ENCODE measurements around the gene LIPG.
"Not testable (repeated sequence)": the region's sequence is repeated elsewhere in the genome, so short reads cannot be mapped to it uniquely, and the experiment has no call there.

Gene LIPG

GRCh38 chr18:49561289-49562193 lies at the start of gene LIPG:
Gene LIPG, plus strand, starts transcription at chr18:49562057. Its CDS starts 252 bp downstream, at chr18:49562309.
- DNase-seq, result no peak

DNA sequence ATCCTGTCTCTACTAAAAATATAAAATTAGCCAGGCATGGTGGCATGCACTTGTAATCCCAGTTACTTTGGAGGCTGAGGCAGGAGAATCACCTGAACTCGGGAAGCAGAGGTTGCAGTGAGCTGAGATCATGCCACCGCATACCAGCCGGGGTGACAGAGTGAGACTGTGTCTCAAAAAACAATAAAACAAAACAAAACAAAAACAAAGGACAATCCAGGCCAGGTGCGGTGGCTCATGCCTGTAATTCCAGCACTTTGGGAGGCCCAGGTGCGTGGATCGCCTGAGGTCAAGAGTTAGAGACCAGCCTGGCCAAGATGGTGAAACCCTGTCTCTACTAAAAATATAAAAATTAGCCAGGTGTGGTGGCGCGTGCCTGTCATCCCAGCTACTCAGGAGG lies 49.0 kb upstream of the LIPG start:
- DNase-seq, result not testable (repeated sequence)

DNA sequence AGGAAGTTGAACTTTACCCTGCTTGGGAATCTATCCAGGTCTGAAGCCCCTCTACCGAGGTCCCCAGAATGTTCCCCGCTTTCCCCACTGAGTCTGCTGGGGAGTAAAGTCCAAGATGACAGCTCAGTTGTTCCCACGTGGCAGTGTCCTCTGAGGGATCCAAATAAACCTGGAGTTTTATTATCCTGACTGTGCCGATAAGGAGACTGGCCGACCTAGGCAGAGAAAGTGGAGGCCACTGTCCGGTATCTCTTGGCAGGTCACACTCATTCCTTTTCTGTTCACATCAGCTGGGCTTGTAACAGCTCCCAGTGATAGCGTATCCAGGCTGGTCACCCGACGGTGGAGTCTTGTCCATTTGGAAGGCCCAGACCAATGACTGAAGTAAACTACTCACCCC lies 47.3 kb upstream of the LIPG start:
- DNase-seq, result no peak

DNA sequence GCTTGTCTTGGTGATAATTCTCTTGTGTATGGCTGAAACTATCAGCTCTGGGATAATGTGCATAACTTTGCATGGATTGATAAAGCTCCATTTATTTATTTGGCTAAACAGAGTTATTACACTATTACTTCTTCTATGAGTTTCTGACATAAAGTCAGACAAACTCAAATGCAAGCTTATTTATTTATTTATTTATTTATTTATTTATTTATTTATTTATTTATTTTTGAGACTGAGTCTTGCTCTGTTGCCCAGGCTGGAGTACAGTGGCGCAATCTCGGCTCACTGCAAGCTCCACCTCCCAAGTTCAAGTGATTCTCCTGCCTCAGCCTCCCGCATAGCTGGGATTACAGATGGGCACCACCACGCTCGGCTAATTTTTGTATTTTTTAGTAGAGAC lies 46.9 kb upstream of the LIPG start:
- not testable (repeated sequence) for DNase-seq

DNA sequence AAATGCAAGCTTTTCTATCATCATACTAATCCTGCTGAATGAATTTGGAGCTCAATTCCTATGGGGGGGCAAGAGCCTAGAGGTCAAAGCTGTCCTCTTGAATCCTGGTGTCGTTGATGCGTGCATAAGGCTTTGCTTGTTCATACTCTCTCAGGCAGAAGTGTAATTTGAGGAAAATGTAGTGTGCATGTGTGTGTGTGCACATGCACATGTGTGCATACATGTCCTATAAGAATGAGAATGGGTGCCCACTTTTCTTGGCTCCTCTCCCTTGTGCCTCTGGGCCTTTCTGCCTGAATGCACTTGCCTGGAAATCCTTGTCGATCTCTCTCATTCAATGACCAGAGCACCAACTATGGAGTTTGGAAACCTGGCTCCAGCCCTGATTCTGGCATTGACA lies 46.3 kb upstream of the LIPG start:
- no peak for DNase-seq

DNA sequence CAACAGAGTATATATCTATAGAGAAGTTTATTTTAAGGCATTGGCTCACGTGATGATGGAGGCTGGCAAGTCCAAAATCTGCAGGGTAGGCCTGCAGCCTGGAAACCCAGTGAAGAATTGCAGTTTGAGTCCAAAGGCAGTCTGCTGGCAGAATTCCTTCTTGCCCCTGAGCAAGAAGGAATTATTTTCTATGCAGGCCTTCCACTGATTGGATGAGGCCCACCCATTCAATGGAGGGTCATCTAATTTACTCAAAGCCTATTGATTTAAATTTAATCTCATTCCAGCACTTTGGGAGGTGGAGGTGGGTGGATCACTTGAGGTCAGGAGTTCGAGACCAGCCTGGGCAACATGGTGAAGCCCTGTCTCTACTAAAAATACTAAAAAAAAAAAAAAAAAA lies 44.4 kb upstream of the LIPG start:
- no peak for DNase-seq

- DNase-seq, result no peak
These were observed 42.5 kb upstream of the LIPG start for GRCh38 chr18:49519101-49519971.

- no peak for DNase-seq
These were observed 41.2 kb upstream of the LIPG start for GRCh38 chr18:49520661-49521145.

- DNase-seq, result no peak
These were observed 40.5 kb upstream of the LIPG start for GRCh38 chr18:49521216-49521835.

- DNase-seq, result not testable (repeated sequence)
These were observed 38.2 kb upstream of the LIPG start for GRCh38 chr18:49523580-49524093.

GRCh38 chr18:49524349-49524748 lies 37.5 kb upstream of the LIPG start:
- no peak for DNase-seq

GRCh38 chr18:49524951-49525350 lies 36.9 kb upstream of the LIPG start:
- DNase-seq, result no peak

- DNase-seq, result no peak
These were observed 35.9 kb upstream of the LIPG start for GRCh38 chr18:49525981-49526380.

DNA sequence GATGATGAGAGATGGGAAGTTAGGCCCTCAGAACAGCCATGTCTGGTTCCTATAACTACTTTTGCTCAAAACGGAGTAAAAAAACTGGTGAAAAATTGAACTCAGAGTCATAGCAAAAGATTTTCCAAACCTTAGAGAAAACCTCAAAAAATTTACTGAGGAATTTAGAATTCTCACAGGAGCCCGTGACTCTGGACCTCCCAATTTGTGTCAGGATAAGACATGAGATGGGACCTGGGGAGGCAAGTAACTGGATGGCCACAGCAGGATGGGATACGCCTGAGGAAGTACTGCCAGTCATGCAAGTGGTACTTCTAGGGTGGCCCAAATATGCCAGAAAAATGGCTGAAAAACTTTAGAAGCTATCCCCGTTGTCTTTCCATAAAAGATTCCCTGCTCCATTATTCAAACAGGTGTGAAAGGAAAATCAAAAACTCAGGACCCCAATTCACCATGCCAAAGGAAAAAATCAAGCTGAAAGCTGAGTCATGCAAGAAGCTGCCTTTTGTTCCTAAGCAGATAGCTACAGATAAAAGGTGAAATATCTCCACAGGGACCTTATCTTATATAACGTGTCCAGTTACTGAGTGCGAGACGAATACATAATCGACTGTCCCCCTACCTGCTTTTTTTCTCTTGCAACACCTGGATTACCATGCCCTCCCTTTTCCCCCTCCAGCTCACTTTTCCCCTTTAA lies 34.1 kb upstream of the LIPG start:
- DNase-seq, result no peak

- DNase-seq, result no peak
These were observed 32.3 kb upstream of the LIPG start for GRCh38 chr18:49529596-49529995.

DNA sequence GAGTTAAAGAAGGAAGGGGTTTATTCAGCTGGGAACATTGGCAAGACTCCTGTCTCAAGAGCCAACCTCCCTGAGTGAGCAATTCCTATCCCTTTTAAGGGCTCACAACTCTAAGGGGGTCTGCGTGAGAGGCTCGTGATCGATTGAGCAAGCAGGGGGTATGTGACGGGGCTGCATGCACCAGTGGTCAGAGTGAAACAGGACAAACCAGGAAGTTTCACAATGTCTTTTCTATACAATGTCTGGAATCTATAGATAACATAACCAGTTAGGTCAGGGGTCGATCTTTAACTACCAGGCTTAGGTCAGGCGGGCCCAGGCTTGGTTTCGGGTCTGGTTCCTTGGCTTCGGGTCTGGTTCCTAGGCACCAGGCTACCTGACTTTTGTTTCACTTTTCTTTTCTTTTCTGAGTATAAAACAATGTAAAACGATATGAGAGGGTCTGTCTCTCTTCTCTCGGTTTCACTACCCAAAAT lies 30.1 kb upstream of the LIPG start:
- no peak for DNase-seq

- DNase-seq, result no peak
These were observed 26.8 kb upstream of the LIPG start for GRCh38 chr18:49534846-49535601.

DNA sequence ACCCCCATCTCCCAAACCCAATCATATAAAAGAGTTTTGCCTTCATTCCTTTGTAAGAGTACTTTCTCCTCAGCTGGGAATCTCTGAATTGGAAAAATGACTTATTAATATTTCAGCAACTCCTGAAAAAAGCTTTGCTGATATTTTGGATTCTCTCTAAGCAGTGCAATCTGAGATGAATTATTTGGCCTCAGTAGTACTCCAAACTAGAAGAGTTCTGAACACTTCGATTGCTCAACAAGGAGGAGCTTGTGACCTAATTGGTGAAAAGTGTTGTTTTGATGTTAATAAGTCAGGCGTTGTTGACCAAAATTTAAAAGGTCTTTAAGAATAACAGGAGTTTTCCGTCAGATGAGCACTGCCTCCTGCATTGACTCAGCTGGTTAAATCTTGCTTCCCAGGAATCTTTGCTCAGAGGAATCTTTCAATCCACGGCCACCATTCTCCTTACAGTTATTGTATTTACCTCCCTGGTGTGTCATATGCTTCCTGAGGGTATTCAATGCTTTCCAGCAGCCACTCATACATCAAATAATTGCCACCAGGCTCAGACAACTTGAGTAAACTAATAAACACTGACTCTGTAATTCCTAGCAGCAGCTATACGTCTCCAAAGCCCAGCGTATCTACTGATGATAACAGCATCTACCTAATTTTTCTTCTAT lies 24.5 kb upstream of the LIPG start:
- DNase-seq, result no peak

DNA sequence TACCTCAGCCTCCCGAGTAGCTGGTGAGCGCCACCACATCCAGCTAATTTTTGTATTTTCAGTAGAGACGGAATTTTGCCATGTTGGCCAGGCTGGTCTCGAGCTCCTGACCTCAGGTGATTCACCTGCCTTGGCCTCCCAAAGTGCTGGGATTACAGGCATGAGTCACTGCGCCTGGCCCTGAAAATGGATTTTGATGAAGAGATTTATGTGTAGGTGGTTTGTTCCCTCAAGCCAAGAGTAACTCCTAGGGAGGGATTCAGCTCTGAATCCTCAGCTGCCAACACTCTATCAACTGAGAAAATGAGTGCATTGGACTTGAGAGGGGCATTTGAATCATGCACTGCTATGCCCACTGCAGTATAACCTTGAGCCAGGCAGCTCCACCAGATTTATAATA lies 17.5 kb upstream of the LIPG start:
- DNase-seq, result no peak

DNA sequence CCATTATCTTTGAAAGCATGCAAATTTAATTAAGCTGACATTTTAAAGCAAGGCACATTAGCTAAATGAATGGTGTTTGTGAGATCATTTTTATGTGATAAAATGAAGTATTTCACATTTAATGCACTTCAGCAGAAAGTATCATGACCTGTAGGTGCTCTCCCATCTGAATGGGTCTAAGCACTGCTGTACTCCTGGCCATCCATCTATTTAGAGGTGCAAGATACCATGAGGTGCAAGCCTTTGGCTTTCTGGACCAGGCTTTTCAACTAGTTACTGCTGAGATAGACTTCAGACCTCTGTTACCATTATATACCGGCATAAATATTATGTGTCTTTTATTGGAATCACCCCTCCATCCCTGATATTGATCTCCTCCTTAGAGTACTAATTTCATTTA lies 15.6 kb upstream of the LIPG start:
- no peak for DNase-seq

All from midbrain (tissue), 1 donor.